K562 (cell line): Measurements from ENCODE around the gene LRRTM4. TPM values are rescaled to one million over a fixed set of nuclear protein-coding genes. Genes with fewer than 3 reads are reported as not detected.

ENCODE experiments used
- ATAC-seq: fragments of 200-7000 bp; cut with Tn5 transposase; 3 replicates; pipeline ENCODE4 v1.9.1; 2020; ENCODE audit warnings: moderate library complexity
- BruUV-seq: library from RNA; stranded (reverse); fragments of 400-500 nt; replicated peaks from 2 replicates; lab custom pipeline; 2021; lab: Mats Ljungman, UMichigan
- CTCF ChIA-PET: fragments of 300-600 bp; formaldehyde crosslinking; extraction: SDS; loops from one replicate; lab custom pipeline; 2021; ENCODE audit warnings: low intra/inter-chr PET ratio; lab: Yijun Ruan, JAX
- POLR2A ChIA-PET: fragments of 300-600, 350-650 bp; sonication (Branson Sonifier 250); formaldehyde crosslinking; extraction: SDS; loops from one replicate; lab custom pipeline; 2021; ENCODE audit warnings: antibody characterized with exemption, inconsistent platforms; lab: Yijun Ruan, JAX
- DNase-seq, 4 experiments: peaks; one replicate each; pipeline versions ENCODE4 v3.0.0 to v3.0.0-alpha.2; 2011 to 2018; ENCODE audit warnings: low spot score in 3 of 4, mixed read lengths in 3 of 4; ENCODE audit errors: extremely low read depth in 1 of 4
- FAIRE-seq: peaks from 2 replicates; lab custom pipeline; 2011; peaks lifted over from hg19 to GRCh38; lab: Jason Lieb, UNC
- H2AFZ ChIP-seq: 2 replicates; pipeline ENCODE4 v1.6.0; 2011; ENCODE audit warnings: low read depth, low read length, control low read depth, inconsistent platforms
- H3K27ac ChIP-seq: fragments of 200-600 bp; 3 replicates; pipeline ENCODE4 v1.8.0; 2011; ENCODE audit warnings: low read depth, mild to moderate bottlenecking, control low read depth, inconsistent platforms, low read length, moderate library complexity, mixed read lengths; ENCODE audit errors: extremely low read depth
- H3K27me3 ChIP-seq, 2 experiments: fragments of 300-600 bp in 1 of 2; 2 replicates in 1 of 2; 3 replicates in 1 of 2; pipeline versions ENCODE4 v1.6.0 to v1.8.0; 2011; ENCODE audit warnings: inconsistent platforms in 2 of 2, low read length in 2 of 2, mild to moderate bottlenecking in 1 of 2, mixed read lengths in 1 of 2, moderate library complexity in 1 of 2; ENCODE audit not compliant: control insufficient read depth in 2 of 2, insufficient read depth in 2 of 2
- H3K36me3 ChIP-seq: fragments of 300-600 bp; 3 replicates; pipeline ENCODE4 v1.8.0; 2011; ENCODE audit warnings: mild to moderate bottlenecking, low read length, inconsistent platforms; ENCODE audit not compliant: control insufficient read depth, insufficient read depth
- H3K4me1 ChIP-seq, 2 experiments: fragments of 200-600 bp in 1 of 2; replicated peaks in 1 of 2; 2 replicates in 1 of 2; 3 replicates in 1 of 2; pipeline versions ENCODE4 v1.5.1 to v1.8.0; 2011; ENCODE audit warnings: inconsistent platforms in 2 of 2, low read length in 2 of 2, mild to moderate bottlenecking in 1 of 2, mixed read lengths in 1 of 2, moderate library complexity in 1 of 2; ENCODE audit not compliant: control insufficient read depth in 2 of 2, insufficient read depth in 2 of 2
- H3K4me2 ChIP-seq: 2 replicates; pipeline ENCODE4 v1.6.1; 2011; ENCODE audit warnings: low read length, control low read depth, inconsistent platforms, mixed read lengths; ENCODE audit not compliant: insufficient read depth
- H3K4me3 ChIP-seq: fragments of 200-600 bp; sonication (generic), shearing (Covaris generic); 2 replicates; pipeline ENCODE4 v1.5.1; 2016; ENCODE audit warnings: control low read depth, inconsistent platforms
- H3K79me2 ChIP-seq: fragments of 200-600 bp; 3 replicates; pipeline ENCODE4 v1.8.0; 2011; ENCODE audit warnings: low read length, inconsistent platforms; ENCODE audit not compliant: control insufficient read depth, insufficient read depth
- H3K9ac ChIP-seq, 2 experiments: 2 replicates each; pipeline versions ENCODE4 v1.6.0 to v1.6.1; 2011; ENCODE audit warnings: low read depth in 2 of 2, low read length in 2 of 2, control low read depth in 1 of 2, inconsistent platforms in 1 of 2, mild to moderate bottlenecking in 1 of 2, mixed read lengths in 1 of 2; ENCODE audit not compliant: insufficient read depth in 1 of 2
- H3K9me1 ChIP-seq: one replicate; pipeline ENCODE4 v1.6.0; 2011; ENCODE audit warnings: inconsistent platforms, mild to moderate bottlenecking, low read length, moderate library complexity; ENCODE audit not compliant: control insufficient read depth, insufficient read depth
- H3K9me3 ChIP-seq: replicated peaks from 2 replicates; pipeline ENCODE4 v1.5.1; 2011; ENCODE audit warnings: low read depth, low read length, inconsistent platforms; ENCODE audit not compliant: control insufficient read depth, insufficient read depth
- H4K20me1 ChIP-seq: replicated peaks from 2 replicates; pipeline ENCODE4 v1.6.1; 2011; ENCODE audit warnings: low read length, inconsistent platforms, mixed read lengths; ENCODE audit not compliant: control insufficient read depth, insufficient read depth
- C11orf30 ChIP-seq: fragments of 450-650 bp; IDR thresholded peaks from 2 replicates; pipeline ENCODE4 v1.6.1; 2016; ENCODE audit warnings: low read depth, mild to moderate bottlenecking
- ETV1 ChIP-seq: fragments of 450-650 bp; conservative IDR thresholded peaks from 2 replicates; pipeline ENCODE4 v1.6.1; 2016; ENCODE audit warnings: missing genetic modification characterization, control low read depth, low read depth, missing compliant biosample characterization
- EWSR1 ChIP-seq: fragments of 450-650 bp; IDR thresholded peaks from 2 replicates; pipeline ENCODE4 v1.6.1; 2018; ENCODE audit warnings: borderline replicate concordance, mild to moderate bottlenecking, low read depth, moderate library complexity; ENCODE audit not compliant: partially characterized antibody
- HCFC1 ChIP-seq: IDR thresholded peaks from 2 replicates; pipeline ENCODE4 v1.6.1; 2012; ENCODE audit warnings: low read depth, low read length, improper control_type of control experiment
- KDM5B ChIP-seq: fragments of 200-600 bp; sonication (generic); IDR thresholded peaks from 2 replicates; pipeline ENCODE4 v1.6.1; 2012; ENCODE audit warnings: low read depth, mild to moderate bottlenecking, moderate library complexity, low read length, control low read depth, inconsistent platforms; ENCODE audit not compliant: insufficient replicate concordance
- NR4A1 ChIP-seq, 2 experiments: fragments of 250-450 bp in 1 of 2; fragments of 450-650 bp in 1 of 2; sonication (Bioruptor Pico) in 1 of 2; IDR thresholded peaks; 2 replicates each; pipeline versions ENCODE4 v1.4.0 to v1.6.1; 2016 to 2020; ENCODE audit warnings: mild to moderate bottlenecking in 2 of 2, missing compliant biosample characterization in 1 of 2, missing genetic modification characterization in 1 of 2, moderate library complexity in 1 of 2
- SMAD3 ChIP-seq: fragments of 450-650 bp; formaldehyde crosslinking; conservative IDR thresholded peaks from 2 replicates; pipeline ENCODE4 v1.4.0; 2020; ENCODE audit warnings: mild to moderate bottlenecking
- SOX6 ChIP-seq: fragments of 450-650 bp; IDR thresholded peaks from 2 replicates; pipeline ENCODE4 v1.6.1; 2014; ENCODE audit warnings: mild to moderate bottlenecking
- WGBS: fragments of 100-300 bp; shearing (Covaris generic); methylation state at CpG from one replicate; pipeline ENCODE4 v1.1.6; 2016; ENCODE audit warnings: low coverage, mixed read lengths; ENCODE audit not compliant: insufficient coverage; ENCODE audit errors: missing lambda C conversion rate; 5-methylcytosine and 5-hydroxymethylcytosine counted together
- in situ Hi-C: fragments of 300-500 bp; cut with MboI; formaldehyde crosslinking; loops from 4 replicates; pipeline ENCODE4 v1.15.0; 2018; ENCODE audit warnings: inconsistent platforms, mixed read lengths
- intact Hi-C: fragments of 100-400 bp; cut with micrococcal nuclease; formaldehyde crosslinking; loops from 2 replicates; pipeline ENCODE4 v1.14.2; 2022
- polyA plus RNA-seq, 8 experiments: library from polyadenylated mRNA; depleted of rRNA in 4 of 8; stranded (reverse) in 5 of 8; unstranded in 3 of 8; fragments of >200 nt; fragmentation: Nextera tagmentation in 2 of 8; fragmentation: Illumina TruSeq in 1 of 8; extraction: Ambion mirVana in 2 of 8; extraction: Trizol in 1 of 8; gene quantifications; 2 replicates each; pipeline versions ENCODE4 v1.2.1 to v1.2.3, GENCODE V29; 2011 to 2014; ENCODE audit warnings: inconsistent platforms in 1 of 8, missing spikeins in 1 of 8
- total RNA-seq, 7 experiments: library from RNA; depleted of rRNA in 6 of 7; stranded (reverse); fragments of >200 nt in 6 of 7; fragmentation: Illumina TruSeq in 2 of 7; extraction: Trizol in 2 of 7; gene quantifications; 2 replicates each; pipeline versions ENCODE4 v1.2.1 to v1.2.3, GENCODE V29; 2011 to 2021; ENCODE audit warnings: low replicate concordance in 1 of 7
- TF ChIP-seq, protein P1 (sequence below): sonication (generic); formaldehyde crosslinking; IDR thresholded peaks from 2 replicates; pipeline ENCODE4 v1.8.1; 2022; ENCODE audit warnings: missing genetic modification reagents

LRRTM4 gene
- total and polyA plus RNA-seq, 9 of the 15 experiments (the other 6 are each of a cell fraction or from before 2014, with no cell fraction given): 0.04 TPM; not detected in 6

GRCh38 chr2:77301441-77301840 is 220.7 kb downstream of the LRRTM4 start:
- intact Hi-C loops: no loop called here
- BruUV-seq: no TSS peak
- CTCF ChIA-PET: no interaction called here
- FAIRE-seq (no peak), DNase-seq (no peak), ATAC-seq (no peak)
- TF ChIP-seq C11orf30: no peak
- no peak for TF ChIP-seq SMAD3
- no peak for TF ChIP-seq NR4A1 (CRISPR knock-in tag; IDR thresholded peaks at IDR 0.05)
- TF ChIP-seq NR4A1 (tag; IDR thresholded peaks at IDR 0.05): no peak
- TF ChIP-seq KDM5B: no peak
- no peak for TF ChIP-seq HCFC1
- TF ChIP-seq SOX6: no peak
- no peak for TF ChIP-seq EWSR1
- TF ChIP-seq, protein P1, sequence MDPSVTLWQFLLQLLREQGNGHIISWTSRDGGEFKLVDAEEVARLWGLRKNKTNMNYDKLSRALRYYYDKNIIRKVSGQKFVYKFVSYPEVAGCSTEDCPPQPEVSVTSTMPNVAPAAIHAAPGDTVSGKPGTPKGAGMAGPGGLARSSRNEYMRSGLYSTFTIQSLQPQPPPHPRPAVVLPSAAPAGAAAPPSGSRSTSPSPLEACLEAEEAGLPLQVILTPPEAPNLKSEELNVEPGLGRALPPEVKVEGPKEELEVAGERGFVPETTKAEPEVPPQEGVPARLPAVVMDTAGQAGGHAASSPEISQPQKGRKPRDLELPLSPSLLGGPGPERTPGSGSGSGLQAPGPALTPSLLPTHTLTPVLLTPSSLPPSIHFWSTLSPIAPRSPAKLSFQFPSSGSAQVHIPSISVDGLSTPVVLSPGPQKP (CRISPR knock-in tag): no peak
- no peak for TF ChIP-seq ETV1
- in situ Hi-C loops: no loop called here
- Histone ChIP-seq H3K27ac (no peak overlapping the region), H3K36me3 (no peaks in the 10 kb centered on the region), H3K4me2 (no peak overlapping the region), H3K79me2 (no peaks in the 10 kb centered on the region), H4K20me1 (no peaks in the 10 kb centered on the region), H3K4me3 (no peak overlapping the region), H3K9ac (no peak overlapping the region), H2AFZ (no peak overlapping the region), H3K9me1 (no peaks in the 10 kb centered on the region), H3K4me1 (no peaks in the 10 kb centered on the region), H3K9me3 (no peaks in the 10 kb centered on the region), H3K27me3 (no peaks in the 10 kb centered on the region)
- WGBS: 0% methylated on average over 1 of the region's 1 CpG
- POLR2A ChIA-PET: no interaction called here
